ENCODE results near the gene G2E3. TPM values are rescaled to one million over a fixed set of nuclear protein-coding genes. Genes with fewer than 3 reads are reported as not detected.
"Not testable (repeated sequence)": the region's sequence is repeated elsewhere in the genome, so short reads cannot be mapped to it uniquely, and the experiment has no call there.

Gene G2E3
- total RNA-seq, 2 donors from 2014 or later = 4.2 to 4.5 TPM

GRCh38 chr14:30624132-30624423 lies 65.1 kb downstream of the G2E3 start:
- H3K4me3 ChIP-seq = no peak overlapping the region
- no peaks in the 10 kb centered on the region for H3K36me3 ChIP-seq
- no peaks in the 10 kb centered on the region for H3K9me3 ChIP-seq
- no peak for TF ChIP-seq CTCF (IDR thresholded peaks at IDR 0.05)
- DNase-seq (ENCODE audit: low spot score) = no peak
- H3K27me3 ChIP-seq = no peaks in the 10 kb centered on the region
- no peak overlapping the region for H3K27ac ChIP-seq
- peaks cover 0 to 43% of the 10 kb centered on the region in 2 donors for H3K4me1 ChIP-seq

GRCh38 chr14:30625533-30625932 lies 66.6 kb downstream of the G2E3 start:
- H3K4me1 ChIP-seq = peaks cover 0 to 43% of the 10 kb centered on the region in 2 donors
- H3K4me3 ChIP-seq = no peak overlapping the region
- no peak overlapping the region for H3K27ac ChIP-seq
- peaks cover 4% of the 10 kb centered on the region for H3K36me3 ChIP-seq
- no peak for DNase-seq (ENCODE audit: low spot score)
- H3K9me3 ChIP-seq = no peaks in the 10 kb centered on the region
- H3K27me3 ChIP-seq = no peaks in the 10 kb centered on the region
- TF ChIP-seq CTCF (IDR thresholded peaks at IDR 0.05) = no peak

- H3K27me3 ChIP-seq; DNase-seq (ENCODE audit: low spot score): not testable (repeated sequence)
These were observed 70.5 kb downstream of the G2E3 start for GRCh38 chr14:30629432-30629831.

GRCh38 chr14:30630248-30630647 lies 71.3 kb downstream of the G2E3 start:
- Histone ChIP-seq H3K36me3 (peaks cover 33% of the 10 kb centered on the region), H3K4me3 (no peak overlapping the region), H3K9me3 (no peaks in the 10 kb centered on the region), H3K27ac (no peak overlapping the region), H3K4me1 (peaks cover 0 to 13% of the 10 kb centered on the region in 2 donors), H3K27me3 (no peaks in the 10 kb centered on the region)
- no peak for DNase-seq (ENCODE audit: low spot score)
- no peak for TF ChIP-seq CTCF (IDR thresholded peaks at IDR 0.05)

More at GRCh38 chr14:30629432-30629831, 70.5 kb downstream of the G2E3 start:
- peaks cover 25% of the 10 kb centered on the region for H3K36me3 ChIP-seq
- H3K27ac ChIP-seq, H3K9me3 ChIP-seq, H3K4me3 ChIP-seq: not testable (repeated sequence)
- H3K4me1 ChIP-seq = peaks cover 0 to 20% of the 10 kb centered on the region in 2 donors

- Histone ChIP-seq H3K4me1 (no peaks in the 10 kb centered on the region), H3K9me3 (no peaks in the 10 kb centered on the region), H3K4me3 (no peak overlapping the region), H3K36me3 (peaks cover 36% of the 10 kb centered on the region), H3K27ac (no peak overlapping the region), H3K27me3 (no peaks in the 10 kb centered on the region)
- TF ChIP-seq CTCF (IDR thresholded peaks at IDR 0.05) = no peak
- no peak for DNase-seq (ENCODE audit: low spot score)
These were observed 73.8 kb downstream of the G2E3 start for GRCh38 chr14:30632730-30633129.

GRCh38 chr14:30638926-30639325 lies 80.0 kb downstream of the G2E3 start:
- Histone ChIP-seq H3K36me3 (peaks cover 33% of the 10 kb centered on the region), H3K27ac (no peak overlapping the region), H3K27me3 (no peaks in the 10 kb centered on the region), H3K4me1 (no peaks in the 10 kb centered on the region), H3K4me3 (no peak overlapping the region), H3K9me3 (peaks cover 0 to under 1% of the 10 kb centered on the region in 2 donors)
- DNase-seq (ENCODE audit: low spot score) = no peak
- no peak for TF ChIP-seq CTCF (IDR thresholded peaks at IDR 0.05)

All from right atrium auricular region (tissue), 2 donors.